B cell (primary cell): Measurements from ENCODE around the gene CCNA1.

ENCODE experiments used
- EZH2 ChIP-seq: IDR thresholded peaks from 2 replicates; pipeline ENCODE4 v1.6.1; 2012; ENCODE audit warnings: borderline replicate concordance, low read depth, mild to moderate bottlenecking, moderate library complexity, low read length; ENCODE audit not compliant: insufficient read depth, poor library complexity, severe bottlenecking
- TF ChIP-seq, protein P1 (sequence below): fragments of 200-600 bp; IDR thresholded peaks from one replicate; pipeline ENCODE4 v1.8.0; 2022; ENCODE audit warnings: antibody characterized with exemption, mild to moderate bottlenecking

DNA sequence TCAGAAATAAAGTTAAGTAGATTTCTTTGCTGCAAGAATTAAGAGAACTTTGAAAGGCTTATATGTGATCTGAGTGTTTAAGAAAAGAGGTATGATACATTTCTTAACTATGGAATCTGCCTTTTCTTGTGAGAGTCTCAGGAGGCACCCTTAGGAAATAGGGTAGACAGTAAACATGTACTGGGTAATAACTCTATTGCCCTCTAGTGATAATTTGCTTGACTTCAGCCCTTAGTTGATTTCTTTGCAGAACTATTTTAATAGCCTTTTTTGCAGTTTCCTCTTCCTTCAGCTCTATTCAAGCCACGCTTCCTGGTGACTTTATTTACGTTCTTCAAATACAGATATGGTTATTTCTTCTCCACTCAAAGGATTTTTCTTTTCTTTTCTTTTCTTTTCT is 37.0 kb upstream of the CCNA1 start:
- TF ChIP-seq, protein P1, sequence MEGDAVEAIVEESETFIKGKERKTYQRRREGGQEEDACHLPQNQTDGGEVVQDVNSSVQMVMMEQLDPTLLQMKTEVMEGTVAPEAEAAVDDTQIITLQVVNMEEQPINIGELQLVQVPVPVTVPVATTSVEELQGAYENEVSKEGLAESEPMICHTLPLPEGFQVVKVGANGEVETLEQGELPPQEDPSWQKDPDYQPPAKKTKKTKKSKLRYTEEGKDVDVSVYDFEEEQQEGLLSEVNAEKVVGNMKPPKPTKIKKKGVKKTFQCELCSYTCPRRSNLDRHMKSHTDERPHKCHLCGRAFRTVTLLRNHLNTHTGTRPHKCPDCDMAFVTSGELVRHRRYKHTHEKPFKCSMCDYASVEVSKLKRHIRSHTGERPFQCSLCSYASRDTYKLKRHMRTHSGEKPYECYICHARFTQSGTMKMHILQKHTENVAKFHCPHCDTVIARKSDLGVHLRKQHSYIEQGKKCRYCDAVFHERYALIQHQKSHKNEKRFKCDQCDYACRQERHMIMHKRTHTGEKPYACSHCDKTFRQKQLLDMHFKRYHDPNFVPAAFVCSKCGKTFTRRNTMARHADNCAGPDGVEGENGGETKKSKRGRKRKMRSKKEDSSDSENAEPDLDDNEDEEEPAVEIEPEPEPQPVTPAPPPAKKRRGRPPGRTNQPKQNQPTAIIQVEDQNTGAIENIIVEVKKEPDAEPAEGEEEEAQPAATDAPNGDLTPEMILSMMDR = no peak
- no peak for TF ChIP-seq EZH2
